Stimulated activated naive CD4-positive, alpha-beta T cell (primary cell): ENCODE results near the gene RXRA.

Experiments used
- DNase-seq, 6 experiments: peaks; one replicate each; lab custom pipeline; 2025; lab: John Stamatoyannopoulos, UW

The RXRA gene

DNA sequence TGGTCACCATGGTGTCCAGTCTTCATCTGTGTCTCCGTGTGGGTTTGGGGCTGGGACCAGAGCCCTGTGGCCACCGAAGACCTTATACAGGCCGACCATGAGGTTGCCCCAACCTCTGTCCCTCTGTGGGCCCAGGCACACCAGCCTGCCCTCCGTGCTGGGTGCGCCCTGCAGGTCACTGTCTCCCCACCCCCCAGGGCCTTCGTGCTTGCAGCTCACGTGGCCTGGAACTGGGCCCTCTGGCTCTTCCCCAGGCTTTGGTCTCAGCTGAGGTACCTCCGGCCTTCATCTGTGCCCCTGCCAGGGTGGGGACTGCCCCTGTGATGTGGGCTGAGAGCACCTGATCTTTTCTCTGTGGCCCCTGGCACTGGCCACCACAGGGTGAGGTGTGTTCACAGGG lies 92.1 kb downstream of the RXRA start:
- no peak for DNase-seq

DNA sequence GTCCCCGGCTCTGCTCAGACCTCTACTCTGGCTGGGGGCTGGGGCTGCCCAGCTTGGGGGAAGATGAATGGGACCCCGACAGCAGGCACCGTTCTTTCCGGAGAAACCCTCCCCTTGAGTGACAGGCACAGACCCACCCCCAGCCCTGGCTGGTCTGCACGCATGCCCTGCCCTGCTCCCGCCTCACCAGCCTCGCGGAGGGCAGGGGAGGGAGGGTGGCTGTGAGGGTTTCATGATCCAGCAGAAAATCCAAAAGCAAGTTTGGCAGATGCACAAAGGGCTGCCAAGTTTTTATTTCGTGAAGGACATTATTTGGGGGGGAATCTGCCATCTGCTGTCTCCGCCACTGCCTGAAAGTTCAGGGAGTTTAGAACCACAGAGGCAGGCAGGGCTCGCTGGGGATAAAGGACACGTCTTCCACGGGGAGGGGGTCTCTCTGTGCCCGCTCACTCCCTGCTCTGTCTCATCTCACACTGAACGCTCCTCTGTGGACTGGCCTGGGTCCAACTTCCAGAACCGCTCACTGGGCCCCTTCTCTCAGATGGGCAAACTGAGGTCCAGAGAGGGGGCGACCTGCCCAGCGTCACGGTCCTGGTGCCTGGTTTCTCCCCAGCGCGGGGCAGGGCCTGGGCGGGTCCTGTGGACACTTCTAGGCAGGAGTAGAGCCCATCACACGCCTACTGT lies 92.9 kb downstream of the RXRA start:
- DNase-seq = no peak

DNA sequence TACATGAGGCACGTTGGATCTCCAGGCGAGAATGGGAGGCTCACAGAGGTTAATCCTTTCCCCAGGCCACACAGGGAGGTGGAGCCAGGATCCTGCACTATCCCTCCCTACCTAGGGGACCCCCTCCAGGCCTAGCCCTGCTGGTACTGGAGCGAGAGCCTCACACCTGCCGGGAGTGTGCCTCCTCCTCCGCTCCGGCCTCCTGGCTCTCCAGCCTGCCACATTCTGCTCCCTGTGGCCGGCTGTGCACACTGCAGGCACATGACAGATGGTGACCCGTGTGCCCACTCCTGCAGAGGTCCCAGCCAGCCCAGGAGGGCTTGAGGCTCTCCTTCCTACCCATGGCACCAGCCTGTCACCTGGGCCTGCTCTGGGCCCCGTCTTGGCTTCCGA lies 93.4 kb downstream of the RXRA start:
- no peak for DNase-seq

DNA sequence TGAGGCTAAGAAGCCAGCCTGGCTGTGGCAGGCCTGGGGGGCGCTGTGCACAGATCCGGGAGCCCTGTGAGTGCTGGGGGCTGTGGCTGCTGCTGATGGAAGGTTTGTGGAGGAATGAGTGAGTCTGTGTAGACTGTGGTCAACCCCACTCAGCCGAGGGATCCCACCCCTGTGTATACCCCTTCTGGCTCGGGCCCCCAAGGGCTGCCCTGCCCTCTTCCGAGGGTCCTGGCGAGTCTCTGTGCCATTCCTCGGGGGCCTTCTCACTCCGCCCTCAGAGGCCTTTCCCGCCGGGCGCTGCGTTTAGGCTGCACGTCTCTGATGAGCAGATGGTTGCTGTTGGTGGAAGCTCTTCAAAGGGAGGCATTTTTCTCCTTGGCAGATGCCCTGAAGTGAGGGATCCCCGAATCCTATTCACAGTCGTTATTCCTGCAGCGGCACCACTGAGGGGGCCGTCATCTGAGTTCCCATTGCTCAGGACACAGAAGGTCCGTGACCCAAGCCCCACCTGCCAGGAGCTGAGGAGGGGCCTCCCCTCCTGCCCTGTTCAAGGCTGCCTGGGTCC lies 94.1 kb downstream of the RXRA start:
- no peak for DNase-seq

DNA sequence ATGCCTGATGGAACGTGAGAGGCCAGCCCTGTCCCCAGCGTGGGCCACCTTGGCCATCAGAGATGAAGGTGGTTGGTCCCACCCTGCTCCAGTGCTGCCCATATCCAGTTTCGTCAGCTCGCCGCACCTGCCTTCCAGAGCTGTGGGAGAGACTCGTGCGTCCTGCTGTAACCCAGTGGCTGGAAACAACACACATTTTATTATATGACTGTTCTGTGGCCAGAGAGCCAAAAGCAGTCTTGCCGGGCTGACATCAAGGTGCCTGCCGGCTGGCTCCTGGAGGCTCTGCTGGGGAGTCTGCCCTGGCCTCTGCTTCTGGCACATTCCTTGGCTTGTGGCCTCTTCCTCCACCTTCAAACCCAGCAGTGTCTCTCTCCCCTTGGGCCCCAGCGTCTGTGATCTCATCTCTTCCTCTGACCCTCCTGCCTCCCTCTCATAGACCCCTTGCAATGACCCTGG lies 94.7 kb downstream of the RXRA start:
- no peak for DNase-seq

DNA sequence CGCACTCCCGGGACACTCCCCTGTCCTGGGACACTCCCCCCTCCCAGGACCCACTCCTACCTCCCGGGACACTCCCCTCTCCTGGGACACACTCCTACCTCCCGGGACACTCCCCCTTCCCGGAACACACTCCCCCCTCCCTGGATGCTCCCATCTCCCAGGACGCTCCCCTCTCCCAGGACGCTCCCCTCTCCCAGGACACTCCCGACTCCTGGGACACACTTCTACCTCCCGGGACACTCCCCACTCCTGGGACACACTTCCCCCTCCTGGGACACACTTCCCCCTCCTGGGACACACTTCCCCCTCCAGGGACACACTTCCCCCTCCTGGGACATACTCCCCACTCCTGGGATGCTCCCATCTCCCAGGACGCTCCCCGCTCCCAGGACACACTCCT lies 95.6 kb downstream of the RXRA start:
- DNase-seq = no peak

DNA sequence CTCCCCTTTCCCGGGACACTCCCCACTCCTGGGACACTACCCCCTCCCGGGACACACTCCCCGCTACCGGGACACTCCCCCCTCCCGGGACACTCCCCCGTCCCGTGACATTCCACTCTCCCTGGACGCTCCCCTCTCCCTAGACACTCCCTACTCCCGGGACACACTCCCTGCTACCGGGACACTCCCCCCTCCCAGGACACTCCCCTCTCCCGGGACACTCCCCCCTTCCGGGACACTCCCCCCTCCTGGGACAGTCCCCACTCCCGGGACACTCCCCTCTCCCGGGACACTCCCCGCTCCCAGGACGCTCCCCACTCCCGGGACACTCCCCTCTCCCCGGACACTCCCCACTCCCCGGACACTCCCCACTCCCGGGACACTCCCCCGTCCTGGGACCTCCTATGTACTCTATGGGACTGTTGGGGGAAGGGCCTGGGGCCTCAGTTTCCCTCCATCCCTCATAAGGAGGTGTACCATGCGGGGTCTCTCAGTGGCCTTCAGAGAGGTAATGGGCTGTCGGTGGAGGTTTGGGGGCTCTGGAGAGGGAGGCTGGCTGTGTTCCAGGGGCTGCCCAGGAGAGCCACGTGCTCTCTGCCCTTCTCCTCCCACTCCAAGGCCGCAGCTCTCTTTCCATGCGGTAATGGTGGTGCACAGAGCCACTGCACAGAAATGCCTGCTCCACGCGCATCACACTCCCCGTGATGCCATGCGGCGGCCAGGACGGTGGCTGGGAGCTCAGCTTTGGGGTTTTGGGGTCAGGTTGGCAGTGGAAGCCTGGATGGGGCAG lies 96.2 kb downstream of the RXRA start:
- DNase-seq = no peak

DNA sequence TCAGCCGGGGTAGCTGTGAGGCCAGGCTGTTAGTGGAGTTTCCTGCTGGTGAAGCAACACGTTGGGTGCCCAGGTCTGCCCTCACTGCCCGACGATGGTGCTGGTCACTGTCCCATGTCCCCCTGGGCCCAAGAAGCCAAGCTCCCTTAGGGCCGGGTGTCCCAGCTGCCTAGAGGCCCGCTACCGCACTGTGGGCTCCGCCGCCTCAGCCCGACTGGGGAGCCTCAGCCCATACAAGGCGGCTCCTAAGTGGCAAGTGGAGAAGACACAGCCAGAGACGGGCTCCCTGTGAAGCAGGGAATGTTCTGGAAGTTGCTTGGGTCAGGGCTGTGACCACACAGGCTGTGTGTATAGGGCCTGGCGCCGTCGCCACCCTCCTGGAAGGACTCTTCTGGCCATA lies 96.9 kb downstream of the RXRA start:
- no peak for DNase-seq

DNA sequence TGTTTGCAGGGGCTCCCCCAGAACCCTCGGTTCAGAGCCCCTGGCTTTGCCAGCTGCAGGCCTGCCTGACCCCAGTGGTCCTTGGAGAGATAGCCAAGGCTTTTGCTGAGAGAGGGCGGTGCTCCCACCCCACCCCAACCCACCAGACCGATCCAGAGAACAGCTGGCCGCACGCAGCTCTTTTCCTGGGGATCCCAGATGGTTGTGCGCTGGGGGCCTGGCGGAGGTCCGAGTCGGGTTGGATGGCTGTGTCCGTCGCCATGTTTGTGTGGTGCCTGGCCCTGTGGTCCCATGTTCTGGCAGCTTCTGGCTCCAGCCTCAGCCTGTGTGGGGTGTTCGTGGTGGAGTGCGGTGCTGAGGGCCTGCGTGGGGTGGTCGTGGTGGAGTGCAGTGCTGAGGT lies 97.5 kb downstream of the RXRA start:
- DNase-seq = no peak

DNA sequence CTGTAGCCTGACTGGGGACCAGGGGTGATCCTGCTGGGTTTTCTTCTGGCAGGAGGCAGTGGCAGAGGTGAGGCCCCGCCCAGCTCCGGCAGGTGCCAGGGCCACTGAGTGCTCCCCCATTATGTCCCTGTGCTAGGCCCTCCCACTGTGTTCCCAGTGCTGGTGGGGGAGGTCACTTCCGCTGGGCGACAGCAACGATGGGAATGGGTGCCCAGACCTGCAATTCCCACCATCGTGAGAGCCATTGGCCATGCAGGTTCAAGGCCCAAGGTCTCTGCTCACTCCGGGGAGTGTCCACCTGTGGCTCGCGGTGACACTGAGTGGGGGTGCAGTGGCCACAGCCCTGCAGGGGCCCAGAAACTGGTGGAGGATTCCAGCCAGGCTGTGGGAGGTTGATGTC lies 98.6 kb downstream of the RXRA start:
- DNase-seq = no peak

DNA sequence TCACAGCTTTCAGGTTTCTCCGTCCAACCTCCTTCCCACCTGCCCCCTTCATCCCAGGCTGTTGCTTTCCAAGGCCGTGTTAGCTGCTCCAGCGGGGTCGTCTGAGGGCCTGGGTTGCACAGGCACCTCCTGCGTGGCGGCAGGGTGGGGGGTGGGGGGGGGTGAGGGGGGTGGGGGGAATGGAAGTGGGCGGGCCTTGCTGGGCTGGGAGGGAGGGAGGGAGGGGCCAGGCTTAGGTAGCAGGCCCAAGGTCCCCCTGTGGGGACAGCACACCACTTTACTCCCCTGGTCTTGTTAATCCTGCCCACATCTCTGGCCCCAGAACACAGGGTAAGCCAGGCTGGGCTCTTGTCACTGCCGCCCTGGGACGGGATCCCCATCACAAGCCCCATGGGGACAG lies 99.1 kb downstream of the RXRA start:
- DNase-seq = no peak

DNA sequence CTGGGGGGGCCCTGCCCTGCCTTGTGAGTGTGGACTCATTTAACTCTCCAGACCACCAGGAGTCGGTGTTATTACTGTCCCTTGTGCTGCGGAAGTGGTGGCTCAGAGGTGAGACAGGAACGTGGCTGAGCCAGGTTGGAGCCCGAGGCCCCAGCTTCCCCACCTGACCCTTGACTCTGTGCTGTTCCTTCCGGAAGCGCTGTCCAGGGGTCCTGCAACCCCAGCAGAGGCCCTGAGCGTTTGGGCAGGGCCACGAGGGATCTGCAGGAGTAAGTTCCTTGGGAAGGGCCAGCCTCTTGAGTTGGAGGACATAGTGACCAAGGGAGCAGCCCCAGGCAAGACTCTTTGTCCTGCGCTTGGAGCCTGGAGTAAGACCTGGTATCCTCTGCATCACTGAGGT lies 99.6 kb downstream of the RXRA start:
- DNase-seq = no peak

DNA sequence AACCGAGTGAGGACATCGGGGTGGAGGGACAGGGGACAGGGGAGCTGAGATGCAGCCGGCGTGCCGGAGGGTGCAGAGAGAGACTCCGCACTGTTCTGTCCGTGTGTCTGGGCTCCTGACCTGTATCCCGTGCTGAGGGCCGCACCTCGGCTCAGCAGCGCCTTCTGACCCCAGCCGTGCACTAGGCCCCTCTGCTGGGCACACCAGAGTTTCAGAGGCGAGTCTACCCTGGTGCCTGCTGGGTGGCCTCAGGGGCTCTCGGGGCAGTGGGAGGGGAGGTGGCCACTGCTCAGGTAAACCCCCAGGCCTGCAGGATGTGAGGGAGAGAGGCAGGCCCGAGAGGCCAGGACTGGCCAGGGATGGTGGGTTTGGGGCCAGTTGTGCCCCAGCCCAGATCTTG lies 100.2 kb downstream of the RXRA start:
- DNase-seq = no peak

DNA sequence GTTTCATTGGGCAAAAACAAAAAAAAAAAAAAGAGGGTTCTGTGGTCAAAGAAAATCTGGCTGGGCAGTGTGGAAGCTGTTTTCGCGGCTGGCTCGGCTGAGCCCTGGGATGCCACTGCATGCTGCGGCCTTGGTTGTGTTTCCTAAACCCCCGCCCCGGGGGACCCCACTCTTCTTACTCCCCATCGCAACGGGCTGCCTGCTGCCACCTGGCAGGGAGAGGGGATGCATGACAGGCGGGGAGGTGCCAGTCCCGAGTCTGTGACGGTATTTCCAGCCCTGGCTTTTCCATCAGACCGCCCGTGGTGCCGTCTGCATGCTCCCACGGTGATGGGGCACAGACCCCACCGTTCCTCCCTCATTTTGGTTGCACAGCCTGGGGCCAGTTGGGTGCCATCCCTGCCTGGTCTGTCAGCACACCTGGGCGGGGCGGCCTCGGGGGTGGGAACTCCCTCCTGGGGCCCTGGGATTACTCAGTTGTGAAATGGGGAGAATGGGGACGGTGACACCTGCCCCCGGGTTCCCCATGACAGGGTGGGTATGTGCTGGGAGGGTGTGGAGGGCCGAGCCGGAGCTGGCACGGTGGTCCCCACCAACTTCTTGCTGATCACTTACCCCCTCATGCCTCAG lies 101.0 kb downstream of the RXRA start:
- DNase-seq = no peak

DNA sequence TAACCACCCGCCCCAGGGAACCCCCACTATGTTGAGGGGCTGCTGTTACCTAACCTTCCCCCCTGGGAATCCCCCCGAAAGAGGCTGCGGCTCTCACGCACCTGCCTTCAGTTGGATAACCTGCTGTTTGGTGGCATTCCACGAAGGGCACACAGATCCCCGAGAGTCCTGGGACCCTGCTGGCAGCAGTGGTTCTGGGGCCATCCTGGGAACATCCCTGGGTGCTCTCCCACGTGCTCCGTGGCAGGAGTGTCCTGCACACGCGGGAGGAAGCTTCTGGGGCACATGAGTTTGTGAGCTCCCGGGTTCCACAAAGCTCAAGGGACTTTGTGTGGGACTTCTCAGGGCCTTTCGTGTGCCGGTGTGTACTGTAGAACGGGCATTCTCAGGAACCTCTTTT lies 102.3 kb downstream of the RXRA start:
- DNase-seq = no peak

DNA sequence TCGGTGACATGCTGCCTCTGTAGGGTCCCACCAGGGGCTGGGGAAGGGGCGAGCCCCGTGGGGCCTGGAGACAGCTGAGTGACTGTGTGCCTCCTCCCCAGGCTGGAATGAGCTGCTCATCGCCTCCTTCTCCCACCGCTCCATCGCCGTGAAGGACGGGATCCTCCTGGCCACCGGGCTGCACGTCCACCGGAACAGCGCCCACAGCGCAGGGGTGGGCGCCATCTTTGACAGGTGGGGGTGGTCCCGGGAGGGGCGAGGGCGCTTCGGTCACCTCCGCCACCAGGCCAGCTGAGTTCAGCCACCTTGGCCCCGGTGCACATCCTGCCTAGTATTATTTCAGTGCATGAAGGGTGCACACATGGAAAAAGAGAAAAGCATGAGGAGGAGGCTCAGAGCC lies 102.8 kb downstream of the RXRA start:
- no peak for DNase-seq

DNA sequence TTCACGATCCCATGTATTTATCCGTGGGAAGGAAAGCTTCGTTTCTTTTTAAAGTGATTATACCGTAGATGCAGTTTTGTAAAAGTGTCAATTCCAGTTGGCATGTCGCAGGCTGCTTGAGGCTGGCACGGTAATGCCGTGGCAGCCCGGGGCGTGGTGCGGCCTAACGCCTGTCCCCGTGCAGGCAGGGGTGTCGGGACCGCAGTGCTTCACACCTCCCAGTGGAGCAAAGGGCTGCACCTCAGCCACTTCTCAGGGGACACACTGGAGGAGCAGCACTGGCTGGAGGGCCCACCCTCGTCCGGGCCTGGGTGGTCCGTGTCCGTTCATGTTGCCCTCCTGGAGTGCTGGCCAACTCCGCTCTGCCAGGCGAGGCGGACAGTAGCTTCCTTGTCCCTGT lies 103.2 kb downstream of the RXRA start:
- DNase-seq = no peak

DNA sequence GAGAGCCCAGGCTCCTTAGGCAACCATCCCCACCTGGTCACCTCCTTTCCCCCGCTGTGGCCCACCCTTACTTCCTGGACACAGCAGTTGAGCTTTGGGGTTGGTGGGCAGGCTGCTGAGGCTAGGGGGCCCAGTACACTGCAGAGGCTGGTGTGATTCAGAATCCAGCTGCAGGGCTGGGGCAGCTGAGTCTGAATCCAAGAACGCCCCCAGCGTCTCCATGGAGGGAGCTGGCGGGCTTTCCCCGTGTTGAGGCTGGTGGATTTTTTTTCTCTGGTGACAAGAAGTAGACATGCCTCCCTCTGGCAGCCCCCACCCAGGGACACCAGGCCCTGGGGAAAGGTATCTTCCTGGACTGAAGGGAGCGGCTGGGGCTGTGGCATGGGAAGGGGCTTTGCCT lies 104.8 kb downstream of the RXRA start:
- no peak for DNase-seq

DNA sequence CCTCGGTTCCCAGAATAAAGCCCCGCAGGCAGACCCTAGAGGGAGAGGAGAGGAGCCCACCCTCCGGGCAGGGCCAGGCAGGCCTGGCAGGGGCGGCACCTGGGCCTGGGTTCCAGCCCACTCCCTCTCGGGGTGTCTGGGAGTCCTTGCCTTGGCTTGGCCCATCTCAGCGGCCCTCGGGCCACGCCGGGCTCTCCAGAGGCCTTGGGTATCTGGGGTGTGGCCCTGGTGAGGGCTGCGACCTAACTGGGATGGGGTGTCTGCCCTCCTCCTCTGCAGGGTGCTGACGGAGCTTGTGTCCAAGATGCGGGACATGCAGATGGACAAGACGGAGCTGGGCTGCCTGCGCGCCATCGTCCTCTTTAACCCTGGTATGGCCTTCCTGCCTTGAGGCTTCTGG lies 105.4 kb downstream of the RXRA start:
- DNase-seq = no peak

DNA sequence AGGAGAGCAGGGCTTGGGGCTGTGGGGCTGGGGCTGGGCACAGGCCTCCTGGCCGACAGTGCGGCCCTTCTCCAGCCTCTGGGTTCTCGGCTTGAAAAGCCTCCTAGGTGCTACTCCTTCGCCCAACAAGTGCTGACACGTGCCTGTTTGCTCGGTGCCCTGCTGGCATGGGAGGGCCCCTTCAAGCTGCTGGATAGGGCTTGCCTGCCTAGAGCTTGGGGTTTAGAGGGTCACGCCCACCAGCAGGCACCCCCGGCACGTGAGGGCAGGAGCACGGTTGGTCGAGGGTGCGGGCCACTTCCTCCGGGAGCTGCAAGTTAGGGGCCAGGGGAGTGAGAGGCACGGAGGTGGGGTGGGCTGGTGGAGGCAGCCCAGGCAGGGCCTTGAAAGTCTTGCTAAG lies 106.2 kb downstream of the RXRA start:
- DNase-seq = no peak

DNA sequence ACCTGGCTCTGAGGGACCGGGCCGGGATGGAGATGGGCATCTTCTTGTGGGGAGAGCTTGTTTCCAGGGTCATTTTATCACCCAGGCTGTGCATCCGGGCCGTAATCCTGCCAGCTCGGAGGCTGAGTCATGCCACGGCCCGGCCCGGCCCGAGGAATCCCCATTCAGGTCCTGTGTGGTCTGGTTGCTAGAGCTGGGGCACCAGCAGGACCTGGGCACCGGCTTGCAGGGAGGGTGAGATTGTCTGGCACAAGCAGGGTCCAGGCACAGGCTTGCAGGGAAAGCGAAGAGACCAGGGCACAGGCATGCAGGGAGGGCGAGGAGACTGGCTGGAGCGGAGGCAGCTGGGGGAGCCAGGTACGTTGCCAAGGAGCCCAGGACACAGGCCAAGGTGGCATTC lies 106.8 kb downstream of the RXRA start:
- DNase-seq = no peak

DNA sequence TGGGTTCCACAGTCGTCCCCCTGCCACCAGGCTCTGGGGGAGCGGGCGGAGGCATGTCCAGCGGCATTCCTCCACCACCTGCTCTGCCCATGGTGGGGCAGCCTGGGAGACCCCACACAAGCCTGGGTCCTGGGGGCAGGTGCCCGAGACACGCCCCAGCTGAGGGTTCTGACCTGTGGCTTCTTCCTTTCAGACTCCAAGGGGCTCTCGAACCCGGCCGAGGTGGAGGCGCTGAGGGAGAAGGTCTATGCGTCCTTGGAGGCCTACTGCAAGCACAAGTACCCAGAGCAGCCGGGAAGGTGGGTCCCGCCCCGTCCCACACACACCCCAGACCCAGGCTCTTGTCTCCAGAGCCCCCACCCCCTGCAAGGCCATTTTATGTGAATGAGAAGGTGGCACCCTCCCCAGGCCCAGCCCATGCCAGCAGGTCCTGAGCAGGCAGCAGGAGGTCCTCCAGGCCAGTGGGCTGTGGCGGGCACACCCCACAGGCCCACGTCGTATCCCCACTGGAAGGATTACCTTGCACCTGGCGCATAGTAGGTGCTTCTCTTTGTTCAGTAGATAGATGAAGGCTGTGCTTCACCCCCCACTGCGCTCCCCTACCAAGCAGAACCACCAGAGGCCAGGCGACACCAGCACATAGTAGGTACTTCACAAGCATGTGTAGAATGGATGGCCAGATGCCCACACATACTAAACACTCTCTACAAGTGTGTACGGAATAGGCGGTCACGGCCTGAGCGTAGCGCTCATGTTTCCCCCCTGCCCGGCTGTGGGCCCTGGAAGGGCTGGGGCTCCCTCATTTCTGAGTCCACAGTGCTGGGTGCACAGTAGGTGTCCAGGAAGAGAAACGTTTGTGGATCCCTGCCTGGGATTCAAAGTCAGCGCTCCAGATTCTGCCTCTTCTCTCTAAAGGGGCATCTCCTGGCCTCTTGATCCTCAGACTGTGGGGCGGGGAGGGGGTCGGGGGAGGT lies 107.9 kb downstream of the RXRA start:
- no peak for DNase-seq
